ENCODE data around the gene BCL6.

Gene BCL6

GRCh38 chr3:187746059-187746441, 782 bp upstream of the BCL6 start:
- no peaks in the 10 kb centered on the region for H3K9me3 Mint-ChIP-seq
- H3K4me1 Mint-ChIP-seq, result peaks cover 49% of the 10 kb centered on the region
- DNase-seq (ENCODE audit: low spot score in 2 of 2) (no peak), ATAC-seq (no peak)
- peak overlapping the region; percentile 100 for H3K4me3 Mint-ChIP-seq
- H3K27ac Mint-ChIP-seq, result peak overlapping the region; percentile 100
- H3K36me3 Mint-ChIP-seq, result peaks cover 60% of the 10 kb centered on the region

- Mint-ChIP-seq H3K4me3 (peak overlapping the region; percentile 100), H3K9me3 (no peaks in the 10 kb centered on the region), H3K36me3 (peaks cover 66% of the 10 kb centered on the region), H3K4me1 (peaks cover 62% of the 10 kb centered on the region), H3K27ac (peak overlapping the region; percentile 100)
- peak in 1 of 2 donors; percentile 81 for DNase-seq (ENCODE audit: low spot score in 2 of 2)
- no peak for ATAC-seq
Observed at GRCh38 chr3:187744169-187745151, 808 bp downstream of the BCL6 start.

DNA sequence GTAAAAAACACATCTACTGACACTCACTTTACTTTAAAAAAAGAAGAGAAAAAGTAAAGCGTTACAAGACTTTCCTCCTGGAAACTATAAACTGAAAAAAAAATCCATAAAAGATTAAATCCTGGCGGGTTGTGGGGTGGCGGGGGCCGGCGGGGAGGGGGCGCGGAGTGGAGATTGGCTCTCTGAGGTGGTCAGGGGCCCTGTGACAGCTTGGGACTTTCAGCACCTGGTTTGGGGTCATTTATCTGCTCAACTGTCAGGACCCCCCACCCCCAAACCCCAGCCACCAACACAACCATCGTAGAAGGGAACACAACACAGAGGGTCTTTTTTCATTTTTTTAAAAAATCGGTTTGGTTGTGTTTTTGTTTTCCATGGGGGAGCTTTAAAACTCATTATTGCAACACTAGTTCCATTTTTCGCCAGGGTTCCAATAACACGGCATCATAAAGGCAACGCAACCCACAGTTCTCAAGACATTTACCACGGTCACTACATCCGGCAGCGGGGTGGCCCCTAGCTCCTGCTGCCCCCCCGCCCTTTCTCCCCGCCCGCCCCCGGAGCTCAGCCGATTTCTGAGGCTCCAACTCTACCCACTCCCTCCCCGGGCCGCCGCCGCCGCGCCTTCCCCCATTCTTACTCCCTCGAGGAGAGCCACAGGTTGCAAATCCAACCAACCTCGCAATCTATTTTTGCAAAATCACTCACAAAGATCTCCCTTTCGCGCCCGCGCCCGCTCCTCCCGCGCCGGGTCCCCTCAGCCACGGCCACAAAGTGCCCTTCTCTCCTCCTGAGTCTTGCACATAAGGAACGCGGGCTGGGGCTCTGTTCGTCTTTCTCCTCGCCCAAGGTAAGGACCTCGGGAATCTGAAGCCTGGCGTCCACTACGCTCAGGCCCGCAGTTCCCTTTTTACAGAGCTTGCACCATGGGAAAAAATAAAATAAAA, 1.8 kb downstream of the BCL6 start:
- Mint-ChIP-seq H3K4me3 (peak overlapping the region; percentile 100), H3K27ac (peak overlapping the region; percentile 100), H3K4me1 (peaks cover 68% of the 10 kb centered on the region), H3K36me3 (peaks cover 66% of the 10 kb centered on the region), H3K9me3 (no peaks in the 10 kb centered on the region)
- ATAC-seq, result no peak
- peak; percentile 40 to 83 for DNase-seq (ENCODE audit: low spot score in 2 of 2)

DNA sequence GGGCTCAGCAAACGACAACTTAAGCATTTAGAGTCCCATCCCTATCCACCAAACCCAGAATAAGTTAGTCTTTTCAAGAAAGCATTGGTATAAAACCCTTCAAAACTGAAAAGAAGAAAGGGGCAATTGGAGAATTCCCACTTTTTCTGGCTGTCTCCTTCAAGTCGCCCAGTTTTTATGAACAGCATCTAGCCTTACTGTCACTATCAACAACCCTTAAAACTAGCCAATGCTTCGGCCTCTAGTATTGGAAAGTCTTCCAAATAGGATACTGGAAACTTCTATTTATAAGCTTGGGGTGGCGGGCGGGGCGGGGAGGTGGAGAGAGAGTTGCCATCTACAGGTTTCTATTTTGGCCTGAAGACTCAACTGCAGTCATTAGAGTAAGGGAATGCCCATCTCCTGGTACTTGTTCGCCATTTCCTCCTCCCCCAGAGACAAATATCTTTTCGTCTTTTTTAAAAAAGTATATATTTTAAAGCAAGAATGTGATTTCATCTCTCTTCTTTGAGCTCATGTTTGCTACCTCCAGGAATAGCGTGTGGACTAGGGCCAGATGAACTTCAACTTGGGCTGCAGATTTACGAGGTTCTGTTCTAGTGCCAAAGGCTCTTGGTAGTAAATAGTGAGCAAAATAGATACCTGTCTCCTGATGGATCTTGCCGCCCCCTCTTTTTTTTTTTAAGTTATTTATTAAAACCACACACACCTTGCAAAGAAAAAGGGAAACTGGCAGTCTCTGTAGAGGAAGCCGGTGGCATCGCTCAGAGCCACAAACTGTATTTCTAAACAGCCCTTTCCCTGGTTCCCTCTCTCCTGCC, 2.7 kb downstream of the BCL6 start:
- Mint-ChIP-seq H3K9me3 (no peaks in the 10 kb centered on the region), H3K36me3 (peaks cover 69% of the 10 kb centered on the region), H3K4me3 (peak overlapping the region; percentile 100), H3K4me1 (peaks cover 61% of the 10 kb centered on the region), H3K27ac (peak overlapping the region; percentile 100)
- DNase-seq (ENCODE audit: low spot score in 2 of 2) (no peak), ATAC-seq (no peak)

DNA sequence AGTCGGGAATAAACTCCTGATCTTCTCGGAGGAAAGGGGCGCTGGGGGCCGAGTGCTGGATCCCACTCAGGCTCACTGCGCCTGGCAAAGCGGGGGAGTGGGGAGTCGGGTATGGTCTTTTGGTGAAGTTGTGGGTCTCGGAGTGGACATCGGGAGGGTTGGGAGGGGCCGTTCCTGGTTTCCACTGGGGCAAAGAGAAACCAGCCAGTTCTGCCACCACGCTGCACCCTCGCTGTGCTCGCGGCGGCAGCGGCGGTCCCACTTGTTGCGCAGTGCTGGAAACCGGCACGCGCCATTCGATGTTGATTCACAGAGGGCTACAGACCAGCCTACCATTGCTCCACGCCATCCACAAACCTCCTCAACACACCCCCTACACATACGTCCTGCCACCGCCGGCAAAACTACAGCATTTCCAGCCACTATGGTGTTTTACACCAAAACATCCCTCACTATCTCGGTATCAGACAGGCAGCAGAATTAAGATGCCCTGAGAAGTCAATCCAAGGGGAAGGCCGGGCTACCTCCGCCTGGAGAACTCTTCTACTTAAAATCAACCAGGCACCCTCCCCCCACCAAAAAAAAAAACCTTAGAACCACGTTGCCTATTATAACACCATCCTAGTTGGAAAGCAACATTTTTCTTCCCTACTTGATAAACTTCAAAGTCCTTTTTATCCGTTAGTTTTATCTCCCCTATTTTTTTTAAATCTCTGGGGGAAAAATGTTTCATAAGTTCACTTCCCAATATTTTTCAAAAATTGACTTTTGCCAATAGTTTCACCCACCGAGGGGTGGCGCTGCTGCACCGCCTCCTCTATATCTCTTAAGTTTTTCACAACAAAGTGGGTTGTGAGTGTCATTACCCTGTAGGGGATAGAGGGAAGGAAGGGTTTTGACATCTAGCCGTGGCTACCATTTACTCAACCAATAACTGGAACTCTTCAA, 3.6 kb downstream of the BCL6 start:
- Mint-ChIP-seq H3K27ac (peak overlapping the region; percentile 100), H3K36me3 (peaks cover 73% of the 10 kb centered on the region), H3K4me3 (peak overlapping the region; percentile 100), H3K9me3 (no peaks in the 10 kb centered on the region), H3K4me1 (peaks cover 61% of the 10 kb centered on the region)
- ATAC-seq (peak; percentile 61), DNase-seq (ENCODE audit: low spot score in 2 of 2) (peak; percentile 56 to 83)

GRCh38 chr3:187740421-187741399, 4.6 kb downstream of the BCL6 start:
- peaks cover 67% of the 10 kb centered on the region for H3K4me1 Mint-ChIP-seq
- H3K9me3 Mint-ChIP-seq, result no peaks in the 10 kb centered on the region
- DNase-seq (ENCODE audit: low spot score in 2 of 2) (peak; percentile 64 to 89), ATAC-seq (peak; percentile 6)
- H3K4me3 Mint-ChIP-seq, result peak overlapping the region; percentile 100
- peak overlapping the region; percentile 100 for H3K27ac Mint-ChIP-seq
- peaks cover 68% of the 10 kb centered on the region for H3K36me3 Mint-ChIP-seq

- Mint-ChIP-seq H3K4me1 (peaks cover 66% of the 10 kb centered on the region), H3K36me3 (peaks cover 62% of the 10 kb centered on the region), H3K9me3 (no peaks in the 10 kb centered on the region), H3K27ac (peak overlapping the region; percentile 100), H3K4me3 (peak overlapping the region; percentile 100)
- peak; percentile 89 to 92 for DNase-seq (ENCODE audit: low spot score in 2 of 2)
- ATAC-seq, result peak; percentile 46
Observed at GRCh38 chr3:187739561-187740332, 5.5 kb downstream of the BCL6 start.

DNA sequence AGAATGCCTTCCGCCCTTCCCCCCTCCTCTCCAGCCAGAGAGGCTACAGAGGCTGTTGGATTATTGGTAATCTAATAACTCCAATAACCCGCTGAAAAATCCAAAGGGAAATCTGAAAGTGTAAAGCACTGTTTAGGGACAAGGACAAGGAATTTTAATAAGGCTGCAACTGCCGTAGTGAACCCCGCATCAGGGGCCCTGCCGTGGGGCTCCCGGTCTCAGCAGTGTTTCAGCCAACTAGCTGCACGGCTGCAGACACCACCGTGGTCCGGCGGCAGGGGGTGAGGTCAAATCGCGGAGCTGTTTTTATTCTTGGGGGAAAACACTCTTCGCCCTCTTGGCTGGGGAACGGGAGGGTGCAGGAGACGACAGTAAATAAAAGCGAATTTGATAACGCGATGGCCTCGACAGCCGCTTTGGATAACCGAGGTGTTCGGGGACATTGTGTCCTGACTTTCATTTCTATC, 6.1 kb downstream of the BCL6 start:
- Mint-ChIP-seq H3K27ac (peak overlapping the region; percentile 100), H3K36me3 (peaks cover 59% of the 10 kb centered on the region), H3K4me3 (peak overlapping the region; percentile 100), H3K4me1 (peaks cover 60% of the 10 kb centered on the region), H3K9me3 (no peaks in the 10 kb centered on the region)
- DNase-seq (ENCODE audit: low spot score in 2 of 2) (peak in 1 of 2 donors; percentile 76), ATAC-seq (peak; percentile 0)

GRCh38 chr3:187738331-187739093, 6.8 kb downstream of the BCL6 start:
- Mint-ChIP-seq H3K36me3 (peaks cover 59% of the 10 kb centered on the region), H3K27ac (peak overlapping the region; percentile 100), H3K4me3 (peak overlapping the region; percentile 100), H3K9me3 (no peaks in the 10 kb centered on the region), H3K4me1 (peaks cover 60% of the 10 kb centered on the region)
- ATAC-seq (peak; percentile 47), DNase-seq (ENCODE audit: low spot score in 2 of 2) (peak; percentile 44 to 84)

DNA sequence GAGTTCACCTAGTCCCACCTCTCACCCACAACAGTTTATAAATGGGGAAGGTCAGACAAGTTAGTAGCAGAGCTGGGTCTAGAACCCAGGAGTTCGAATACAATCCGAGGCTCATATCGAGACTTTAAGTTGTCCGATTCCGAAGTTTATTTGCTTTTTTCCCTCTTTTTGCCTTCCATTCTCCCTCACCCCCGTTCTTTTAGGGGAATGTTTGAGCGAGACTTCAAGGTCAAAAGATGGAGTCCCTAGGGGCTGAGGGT, 7.3 kb downstream of the BCL6 start:
- DNase-seq (ENCODE audit: low spot score in 2 of 2), result no peak
- peaks cover 60% of the 10 kb centered on the region for H3K36me3 Mint-ChIP-seq
- peak overlapping the region; percentile 100 for H3K27ac Mint-ChIP-seq
- peaks cover 60% of the 10 kb centered on the region for H3K4me1 Mint-ChIP-seq
- no peaks in the 10 kb centered on the region for H3K9me3 Mint-ChIP-seq
- no peak for ATAC-seq
- H3K4me3 Mint-ChIP-seq, result peak overlapping the region; percentile 100

GRCh38 chr3:187737368-187738070, 7.7 kb downstream of the BCL6 start:
- Mint-ChIP-seq H3K36me3 (peaks cover 60% of the 10 kb centered on the region), H3K4me1 (peaks cover 60% of the 10 kb centered on the region), H3K9me3 (no peaks in the 10 kb centered on the region), H3K4me3 (peak overlapping the region; percentile 100), H3K27ac (peak overlapping the region; percentile 100)
- DNase-seq (ENCODE audit: low spot score in 2 of 2), result peak; percentile 47 to 86
- peak; percentile 9 for ATAC-seq
